HepG2 (cell line): ENCODE measurements around the gene KCNMA1. TPM values are rescaled to one million over a fixed set of nuclear protein-coding genes. Genes with fewer than 3 reads are reported as not detected.

ENCODE experiments used
- ATAC-seq: fragments of 200-7000 bp; cut with Tn5 transposase; 3 replicates; pipeline ENCODE4 v1.9.1; 2020; ENCODE audit warnings: mild to moderate bottlenecking, moderate library complexity
- BruUV-seq: library from RNA; stranded (reverse); fragments of 400-500 nt; replicated peaks from 2 replicates; lab custom pipeline; 2021; lab: Mats Ljungman, UMichigan
- CTCF ChIA-PET: fragments of 300-600 bp; formaldehyde crosslinking; extraction: SDS; loops from one replicate; lab custom pipeline; 2021; ENCODE audit warnings: low total read pairs, inconsistent platforms, low intra/inter-chr PET ratio; lab: Yijun Ruan, JAX
- POLR2A ChIA-PET: fragments of 350-600 bp; sonication (Branson Sonifier 250); formaldehyde crosslinking; loops from one replicate; lab custom pipeline; 2020; ENCODE audit warnings: antibody characterized with exemption, inconsistent platforms; lab: Yijun Ruan, JAX
- DNase-seq: peaks from one replicate; pipeline ENCODE4 v3.0.0-alpha.2; 2015; ENCODE audit warnings: low spot score
- FAIRE-seq: peaks from 3 replicates; lab custom pipeline; 2011; peaks lifted over from hg19 to GRCh38; lab: Jason Lieb, UNC
- H2AFZ ChIP-seq: one replicate; pipeline ENCODE4 v1.6.1; 2011; ENCODE audit warnings: low read length, inconsistent platforms
- H3K27ac ChIP-seq: fragments of 300-600 bp; 3 replicates; pipeline ENCODE4 v1.8.0; 2011; ENCODE audit warnings: mixed run types, mild to moderate bottlenecking, mixed read lengths, low read length, inconsistent platforms; ENCODE audit not compliant: insufficient read depth; ENCODE audit errors: extremely low read length
- H3K27me3 ChIP-seq, 2 experiments: fragments of 200-600 bp in 1 of 2; 2 replicates in 1 of 2; 3 replicates in 1 of 2; pipeline versions ENCODE4 v1.6.0 to v1.8.0; 2011; ENCODE audit warnings: low read length in 2 of 2, mild to moderate bottlenecking in 2 of 2, moderate library complexity in 2 of 2, inconsistent platforms in 1 of 2; ENCODE audit not compliant: insufficient read depth in 2 of 2, control insufficient read depth in 1 of 2
- H3K36me3 ChIP-seq, 2 experiments: fragments of 200-600 bp in 1 of 2; replicated peaks in 1 of 2; 2 replicates in 1 of 2; 3 replicates in 1 of 2; pipeline versions ENCODE4 v1.5.1 to v1.8.0; 2011; ENCODE audit warnings: low read length in 2 of 2, inconsistent platforms in 1 of 2; ENCODE audit not compliant: insufficient read depth in 2 of 2, control insufficient read depth in 1 of 2
- H3K4me1 ChIP-seq: 2 replicates; pipeline ENCODE4 v1.5.1; 2012; ENCODE audit warnings: low read length, inconsistent platforms; ENCODE audit not compliant: insufficient read depth
- H3K4me2 ChIP-seq: 2 replicates; pipeline ENCODE4 v1.6.0; 2011; ENCODE audit warnings: low read depth, low read length, inconsistent platforms
- H3K4me3 ChIP-seq, 3 experiments: fragments of 200-600 bp in 1 of 3; sonication (generic), shearing (Covaris generic) in 1 of 3; replicated peaks in 1 of 3; 2 replicates each; pipeline ENCODE4 v1.5.1; 2011 to 2016; ENCODE audit warnings: low read length in 3 of 3, inconsistent platforms in 2 of 3, low read depth in 2 of 3, mild to moderate bottlenecking in 2 of 3, control low read depth in 1 of 3, mixed read lengths in 1 of 3; ENCODE audit not compliant: insufficient read depth in 1 of 3
- H3K79me2 ChIP-seq: one replicate; pipeline ENCODE4 v1.6.1; 2011; ENCODE audit warnings: low read length, inconsistent platforms; ENCODE audit not compliant: insufficient read depth
- H3K9ac ChIP-seq: 2 replicates; pipeline ENCODE4 v1.6.0; 2011; ENCODE audit warnings: mild to moderate bottlenecking, low read depth, low read length, inconsistent platforms; ENCODE audit not compliant: insufficient read depth
- H3K9me3 ChIP-seq: 2 replicates; pipeline ENCODE4 v1.5.1; 2012; ENCODE audit warnings: mild to moderate bottlenecking, low read length
- H4K20me1 ChIP-seq: 2 replicates; pipeline ENCODE4 v1.6.0; 2011; ENCODE audit warnings: inconsistent platforms, mild to moderate bottlenecking, low read length, moderate library complexity; ENCODE audit not compliant: insufficient read depth
- KLF13 ChIP-seq: sonication (generic); formaldehyde crosslinking; IDR thresholded peaks from 2 replicates; pipeline ENCODE4 v1.4.0; 2020; ENCODE audit warnings: mild to moderate bottlenecking, missing genetic modification reagents
- NCOA1 ChIP-seq: sonication (generic); formaldehyde crosslinking; IDR thresholded peaks from 2 replicates; pipeline ENCODE4 v1.9.0; 2021; ENCODE audit warnings: missing genetic modification reagents
- SIX1 ChIP-seq: sonication (generic); formaldehyde crosslinking; IDR thresholded peaks from 2 replicates; pipeline ENCODE4 v1.4.0; 2020; ENCODE audit warnings: missing genetic modification reagents, borderline replicate concordance
- SYNCRIP ChIP-seq: fragments of 200-400 bp; formaldehyde crosslinking; IDR thresholded peaks from 2 replicates; pipeline ENCODE4 v1.6.1; 2018; ENCODE audit warnings: mild to moderate bottlenecking, low read depth, low read length; ENCODE audit not compliant: insufficient read depth
- ZMAT3 ChIP-seq: sonication (generic); formaldehyde crosslinking; conservative IDR thresholded peaks from 2 replicates; pipeline ENCODE4 v1.7.0; 2021; ENCODE audit warnings: missing genetic modification reagents
- ZNF207 ChIP-seq: fragments of 450-650 bp; IDR thresholded peaks from 2 replicates; pipeline ENCODE4 v1.6.1; 2016; ENCODE audit warnings: antibody characterized with exemption, borderline replicate concordance
- ZNF777 ChIP-seq: sonication (generic); formaldehyde crosslinking; IDR thresholded peaks from 2 replicates; pipeline ENCODE4 v1.4.0; 2020; ENCODE audit warnings: missing genetic modification reagents
- WGBS: methylation state at CpG from one replicate; pipeline ENCODE4 v1.1.6; 2017; ENCODE audit warnings: low lambda C conversion rate; 5-methylcytosine and 5-hydroxymethylcytosine counted together
- in situ Hi-C: cut with HindIII; loops from 2 replicates; pipeline ENCODE4 v1.10.0; 2017; ENCODE audit warnings: low pct_unique_long_range_greater_than_20kb; ENCODE audit not compliant: extremely low pct_ligation_motif_present
- intact Hi-C: fragments of 100-400 bp; cut with micrococcal nuclease; formaldehyde crosslinking; loops from one replicate; pipeline ENCODE4 v1.10.0; 2022; ENCODE audit not compliant: unreplicated experiment
- polyA plus RNA-seq, 8 experiments: library from polyadenylated mRNA; depleted of rRNA in 3 of 8; stranded (reverse) in 7 of 8; unstranded in 1 of 8; fragments of >200 nt; fragmentation: Illumina TruSeq in 4 of 8; extraction: Trizol in 4 of 8; gene quantifications; 2 replicates each; pipeline versions ENCODE4 v1.2.1 to v1.2.3, GENCODE V29; 2011 to 2016; ENCODE audit warnings: low read depth in 4 of 8, missing spikeins in 1 of 8, mixed read lengths in 1 of 8; ENCODE audit not compliant: insufficient read depth in 1 of 8
- total RNA-seq, 5 experiments: library from RNA; depleted of rRNA; stranded (reverse); fragments of >200 nt; fragmentation: Illumina TruSeq; extraction: Trizol; gene quantifications; 2 replicates each; pipeline ENCODE4 v1.2.3, GENCODE V29; 2016; ENCODE audit warnings: low read depth in 1 of 5
- TF ChIP-seq, protein P1 (sequence below): sonication (generic); formaldehyde crosslinking; IDR thresholded peaks from 2 replicates; pipeline ENCODE4 v1.8.0; 2022; ENCODE audit warnings: missing genetic modification reagents, mild to moderate bottlenecking, moderate library complexity, borderline replicate concordance
- TF ChIP-seq, protein P2 (sequence below): IDR thresholded peaks from 2 replicates; pipeline ENCODE4 v1.6.1; 2016; ENCODE audit warnings: low read depth, missing genetic modification reagents, missing compliant biosample characterization
- TF ChIP-seq, protein P3 (sequence below): sonication (generic); formaldehyde crosslinking; IDR thresholded peaks from 2 replicates; pipeline ENCODE4; 2020; ENCODE audit warnings: missing genetic modification reagents, mild to moderate bottlenecking, borderline replicate concordance
- TF ChIP-seq, protein P4 (sequence below): sonication (generic); formaldehyde crosslinking; IDR thresholded peaks from 2 replicates; pipeline ENCODE4 v1.4.0; 2020; ENCODE audit warnings: missing genetic modification reagents, low read depth, mild to moderate bottlenecking, borderline replicate concordance

Gene KCNMA1
- total and polyA plus RNA-seq, 2 of the 13 experiments (the other 11 are each of a cell fraction or from before 2014, with no cell fraction given) = 0.02 TPM; not detected in 1

DNA sequence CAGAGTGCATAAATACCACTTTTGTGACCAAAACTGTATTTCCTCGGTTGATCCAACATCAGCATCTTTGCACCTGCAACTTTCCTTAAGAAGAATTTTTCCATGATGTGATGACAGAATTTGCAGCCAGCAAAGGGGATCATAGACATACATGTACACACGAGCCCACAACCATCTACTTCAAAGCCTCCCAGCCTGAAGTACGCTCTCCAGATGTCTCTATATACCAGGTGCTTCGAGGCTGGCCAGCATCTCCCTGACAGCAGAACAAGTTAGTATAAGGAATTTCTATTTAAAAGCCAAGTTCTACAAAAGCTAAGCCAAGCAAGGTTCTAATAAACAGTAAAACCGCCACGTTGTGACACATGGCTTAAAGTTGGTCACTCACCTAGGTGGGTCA is 328.5 kb downstream of the KCNMA1 start (continued):
- TF ChIP-seq, protein P1, sequence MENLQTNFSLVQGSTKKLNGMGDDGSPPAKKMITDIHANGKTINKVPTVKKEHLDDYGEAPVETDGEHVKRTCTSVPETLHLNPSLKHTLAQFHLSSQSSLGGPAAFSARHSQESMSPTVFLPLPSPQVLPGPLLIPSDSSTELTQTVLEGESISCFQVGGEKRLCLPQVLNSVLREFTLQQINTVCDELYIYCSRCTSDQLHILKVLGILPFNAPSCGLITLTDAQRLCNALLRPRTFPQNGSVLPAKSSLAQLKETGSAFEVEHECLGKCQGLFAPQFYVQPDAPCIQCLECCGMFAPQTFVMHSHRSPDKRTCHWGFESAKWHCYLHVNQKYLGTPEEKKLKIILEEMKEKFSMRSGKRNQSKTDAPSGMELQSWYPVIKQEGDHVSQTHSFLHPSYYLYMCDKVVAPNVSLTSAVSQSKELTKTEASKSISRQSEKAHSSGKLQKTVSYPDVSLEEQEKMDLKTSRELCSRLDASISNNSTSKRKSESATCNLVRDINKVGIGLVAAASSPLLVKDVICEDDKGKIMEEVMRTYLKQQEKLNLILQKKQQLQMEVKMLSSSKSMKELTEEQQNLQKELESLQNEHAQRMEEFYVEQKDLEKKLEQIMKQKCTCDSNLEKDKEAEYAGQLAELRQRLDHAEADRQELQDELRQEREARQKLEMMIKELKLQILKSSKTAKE (CRISPR knock-in tag) = no peak
- TF ChIP-seq KLF13 (CRISPR knock-in tag) = no peak
- TF ChIP-seq ZNF207 = no peak

DNA sequence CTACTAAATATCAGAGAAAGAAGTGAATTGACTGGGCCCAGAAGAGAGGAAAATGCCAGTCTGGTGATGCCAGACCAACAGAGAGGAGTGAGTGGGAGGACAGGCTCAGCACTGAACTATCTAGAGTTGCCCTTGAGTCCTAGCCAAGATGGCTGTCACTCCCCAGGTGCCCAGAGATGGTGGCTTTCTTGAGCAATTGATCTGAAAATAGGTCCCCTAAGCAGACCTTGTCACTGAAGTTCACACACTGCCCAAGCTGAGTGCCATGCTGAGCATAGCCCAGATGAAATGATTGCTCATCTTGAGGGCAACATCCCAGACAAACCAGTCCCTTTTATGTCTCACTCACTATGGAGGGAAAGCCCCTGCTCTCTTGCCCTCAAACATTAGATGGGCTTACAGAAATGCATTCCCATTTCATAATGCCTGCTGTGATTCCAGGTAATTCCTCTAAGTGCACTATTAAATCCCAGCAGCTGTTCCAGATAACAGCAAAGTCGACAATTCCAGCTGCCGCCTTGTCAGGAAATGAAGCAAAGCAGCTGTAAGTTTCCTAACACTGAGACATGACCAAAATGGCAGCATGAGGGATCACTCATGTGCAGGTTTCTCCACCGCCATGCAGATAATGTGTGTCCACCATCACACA is 329.4 kb downstream of the KCNMA1 start:
- H3K9ac ChIP-seq = no peak overlapping the region
- H3K4me1 ChIP-seq = no peaks in the 10 kb centered on the region
- in situ Hi-C loops = no loop called here
- H3K27me3 ChIP-seq = no peaks in the 10 kb centered on the region
- 39% methylated on average over 2 of the region's 3 CpGs for WGBS
- ATAC-seq (no peak), DNase-seq (no peak), FAIRE-seq (no peak)
- intact Hi-C loops = no loop called here
- no peak overlapping the region for H3K4me3 ChIP-seq
- BruUV-seq = no TSS peak
- ChIA-PET CTCF (no interaction called here), POLR2A (no interaction called here)
- no peaks in the 10 kb centered on the region for H4K20me1 ChIP-seq
- no peaks in the 10 kb centered on the region for H3K36me3 ChIP-seq
- H3K27ac ChIP-seq = no peak overlapping the region
- no peaks in the 10 kb centered on the region for H3K79me2 ChIP-seq
- no peaks in the 10 kb centered on the region for H3K9me3 ChIP-seq
- H3K4me2 ChIP-seq = no peak overlapping the region
- H2AFZ ChIP-seq = no peak overlapping the region
- TF ChIP-seq ZNF777 (CRISPR knock-in tag) = no peak
- TF ChIP-seq SYNCRIP = no peak
- TF ChIP-seq, protein P2, sequence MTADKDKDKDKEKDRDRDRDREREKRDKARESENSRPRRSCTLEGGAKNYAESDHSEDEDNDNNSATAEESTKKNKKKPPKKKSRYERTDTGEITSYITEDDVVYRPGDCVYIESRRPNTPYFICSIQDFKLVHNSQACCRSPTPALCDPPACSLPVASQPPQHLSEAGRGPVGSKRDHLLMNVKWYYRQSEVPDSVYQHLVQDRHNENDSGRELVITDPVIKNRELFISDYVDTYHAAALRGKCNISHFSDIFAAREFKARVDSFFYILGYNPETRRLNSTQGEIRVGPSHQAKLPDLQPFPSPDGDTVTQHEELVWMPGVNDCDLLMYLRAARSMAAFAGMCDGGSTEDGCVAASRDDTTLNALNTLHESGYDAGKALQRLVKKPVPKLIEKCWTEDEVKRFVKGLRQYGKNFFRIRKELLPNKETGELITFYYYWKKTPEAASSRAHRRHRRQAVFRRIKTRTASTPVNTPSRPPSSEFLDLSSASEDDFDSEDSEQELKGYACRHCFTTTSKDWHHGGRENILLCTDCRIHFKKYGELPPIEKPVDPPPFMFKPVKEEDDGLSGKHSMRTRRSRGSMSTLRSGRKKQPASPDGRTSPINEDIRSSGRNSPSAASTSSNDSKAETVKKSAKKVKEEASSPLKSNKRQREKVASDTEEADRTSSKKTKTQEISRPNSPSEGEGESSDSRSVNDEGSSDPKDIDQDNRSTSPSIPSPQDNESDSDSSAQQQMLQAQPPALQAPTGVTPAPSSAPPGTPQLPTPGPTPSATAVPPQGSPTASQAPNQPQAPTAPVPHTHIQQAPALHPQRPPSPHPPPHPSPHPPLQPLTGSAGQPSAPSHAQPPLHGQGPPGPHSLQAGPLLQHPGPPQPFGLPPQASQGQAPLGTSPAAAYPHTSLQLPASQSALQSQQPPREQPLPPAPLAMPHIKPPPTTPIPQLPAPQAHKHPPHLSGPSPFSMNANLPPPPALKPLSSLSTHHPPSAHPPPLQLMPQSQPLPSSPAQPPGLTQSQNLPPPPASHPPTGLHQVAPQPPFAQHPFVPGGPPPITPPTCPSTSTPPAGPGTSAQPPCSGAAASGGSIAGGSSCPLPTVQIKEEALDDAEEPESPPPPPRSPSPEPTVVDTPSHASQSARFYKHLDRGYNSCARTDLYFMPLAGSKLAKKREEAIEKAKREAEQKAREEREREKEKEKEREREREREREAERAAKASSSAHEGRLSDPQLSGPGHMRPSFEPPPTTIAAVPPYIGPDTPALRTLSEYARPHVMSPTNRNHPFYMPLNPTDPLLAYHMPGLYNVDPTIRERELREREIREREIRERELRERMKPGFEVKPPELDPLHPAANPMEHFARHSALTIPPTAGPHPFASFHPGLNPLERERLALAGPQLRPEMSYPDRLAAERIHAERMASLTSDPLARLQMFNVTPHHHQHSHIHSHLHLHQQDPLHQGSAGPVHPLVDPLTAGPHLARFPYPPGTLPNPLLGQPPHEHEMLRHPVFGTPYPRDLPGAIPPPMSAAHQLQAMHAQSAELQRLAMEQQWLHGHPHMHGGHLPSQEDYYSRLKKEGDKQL (CRISPR knock-in tag) = no peak
- no peak for TF ChIP-seq SIX1 (CRISPR knock-in tag)
- TF ChIP-seq, protein P3, sequence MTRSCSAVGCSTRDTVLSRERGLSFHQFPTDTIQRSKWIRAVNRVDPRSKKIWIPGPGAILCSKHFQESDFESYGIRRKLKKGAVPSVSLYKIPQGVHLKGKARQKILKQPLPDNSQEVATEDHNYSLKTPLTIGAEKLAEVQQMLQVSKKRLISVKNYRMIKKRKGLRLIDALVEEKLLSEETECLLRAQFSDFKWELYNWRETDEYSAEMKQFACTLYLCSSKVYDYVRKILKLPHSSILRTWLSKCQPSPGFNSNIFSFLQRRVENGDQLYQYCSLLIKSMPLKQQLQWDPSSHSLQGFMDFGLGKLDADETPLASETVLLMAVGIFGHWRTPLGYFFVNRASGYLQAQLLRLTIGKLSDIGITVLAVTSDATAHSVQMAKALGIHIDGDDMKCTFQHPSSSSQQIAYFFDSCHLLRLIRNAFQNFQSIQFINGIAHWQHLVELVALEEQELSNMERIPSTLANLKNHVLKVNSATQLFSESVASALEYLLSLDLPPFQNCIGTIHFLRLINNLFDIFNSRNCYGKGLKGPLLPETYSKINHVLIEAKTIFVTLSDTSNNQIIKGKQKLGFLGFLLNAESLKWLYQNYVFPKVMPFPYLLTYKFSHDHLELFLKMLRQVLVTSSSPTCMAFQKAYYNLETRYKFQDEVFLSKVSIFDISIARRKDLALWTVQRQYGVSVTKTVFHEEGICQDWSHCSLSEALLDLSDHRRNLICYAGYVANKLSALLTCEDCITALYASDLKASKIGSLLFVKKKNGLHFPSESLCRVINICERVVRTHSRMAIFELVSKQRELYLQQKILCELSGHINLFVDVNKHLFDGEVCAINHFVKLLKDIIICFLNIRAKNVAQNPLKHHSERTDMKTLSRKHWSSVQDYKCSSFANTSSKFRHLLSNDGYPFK (CRISPR knock-in tag) = no peak
- TF ChIP-seq NCOA1 (CRISPR knock-in tag) = no peak
- TF ChIP-seq, protein P4, sequence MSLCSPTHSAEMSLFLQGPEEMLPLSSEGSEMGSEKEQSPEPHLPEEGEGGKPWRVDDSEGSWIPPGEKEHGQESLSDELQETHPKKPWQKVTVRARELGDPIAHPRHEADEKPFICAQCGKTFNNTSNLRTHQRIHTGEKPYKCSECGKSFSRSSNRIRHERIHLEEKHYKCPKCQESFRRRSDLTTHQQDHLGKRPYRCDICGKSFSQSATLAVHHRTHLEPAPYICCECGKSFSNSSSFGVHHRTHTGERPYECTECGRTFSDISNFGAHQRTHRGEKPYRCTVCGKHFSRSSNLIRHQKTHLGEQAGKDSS = no peak
- no peak for TF ChIP-seq ZMAT3 (CRISPR knock-in tag)
